GM13977 (cell line): ENCODE data around the gene KCNIP4.

Source experiments
- DNase-seq: peaks from one replicate; pipeline ENCODE4 v3.0.0; 2012; ENCODE audit warnings: low spot score
- CTCF ChIP-seq: IDR thresholded peaks from 2 replicates; pipeline ENCODE4 v1.5.1; 2012; ENCODE audit warnings: mild to moderate bottlenecking, control low read depth; ENCODE audit not compliant: insufficient read depth; ENCODE audit errors: extremely low read depth, missing control alignments
- in situ Hi-C: fragments of 300-500 bp; cut with MboI; formaldehyde crosslinking; loops from one replicate; pipeline ENCODE4 v1.12.0; 2022; ENCODE audit warnings: low sequenced_read_pairs, low pct_unique_long_range_greater_than_20kb, mixed read lengths, inconsistent platforms; ENCODE audit not compliant: unreplicated experiment

KCNIP4 gene

DNA sequence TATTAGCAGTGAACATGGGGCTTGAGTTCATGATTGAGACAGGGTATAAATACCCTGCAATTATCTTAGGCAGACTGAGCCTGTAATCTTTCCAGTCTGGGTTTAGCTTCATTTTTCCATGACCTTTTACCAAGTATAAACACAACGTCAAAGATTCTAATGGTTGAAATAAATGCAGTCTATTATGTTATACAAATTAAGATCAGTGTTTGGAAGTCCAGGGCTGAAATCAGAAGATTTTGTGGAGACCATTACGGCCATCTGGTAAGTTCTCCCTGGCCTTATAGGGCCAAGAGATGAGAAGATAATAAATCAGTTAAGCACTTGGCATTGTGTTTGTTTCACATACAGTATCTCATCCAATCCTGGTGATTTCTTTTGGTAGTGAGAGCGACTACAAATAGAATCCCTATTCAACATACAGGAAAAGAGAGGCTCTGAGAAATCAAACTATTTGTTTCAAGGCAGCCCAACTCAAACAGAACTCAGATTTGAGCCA is 822.5 kb downstream of the KCNIP4 start:
- TF ChIP-seq CTCF: no peak
- no peak for DNase-seq
- in situ Hi-C loops: no loop called here

DNA sequence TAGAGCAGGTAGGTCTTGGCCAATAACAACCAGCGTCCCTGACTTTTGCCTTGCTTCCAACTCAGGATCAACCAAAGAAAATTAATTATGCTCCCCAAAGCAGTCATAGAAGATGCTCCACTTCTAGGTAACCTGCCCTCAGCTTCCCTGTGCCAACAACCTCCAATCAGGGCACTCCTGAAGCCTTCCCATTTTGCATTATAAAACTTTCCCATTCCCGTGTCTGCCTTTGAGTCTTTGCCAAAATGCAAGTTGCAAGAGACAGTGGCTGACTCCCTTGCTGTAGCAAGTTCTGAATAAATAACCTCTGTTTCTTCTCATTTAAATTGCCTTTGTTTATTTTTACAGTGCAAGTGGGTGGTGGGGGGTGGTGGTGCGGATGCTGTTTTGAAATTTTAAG is 830.3 kb downstream of the KCNIP4 start:
- TF ChIP-seq CTCF: no peak
- in situ Hi-C loops: no loop called here
- no peak for DNase-seq

- DNase-seq: no peak
- TF ChIP-seq CTCF: no peak
- in situ Hi-C loops: no loop called here
These were observed 830.9 kb downstream of the KCNIP4 start for GRCh38 chr4:21117541-21118180.

GRCh38 chr4:21113496-21114223 is 834.9 kb downstream of the KCNIP4 start:
- DNase-seq: no peak
- TF ChIP-seq CTCF: no peak
- in situ Hi-C loops: no loop called here

GRCh38 chr4:21102667-21103066 is 845.9 kb downstream of the KCNIP4 start:
- DNase-seq: no peak
- TF ChIP-seq CTCF: no peak
- in situ Hi-C loops: no loop called here

DNA sequence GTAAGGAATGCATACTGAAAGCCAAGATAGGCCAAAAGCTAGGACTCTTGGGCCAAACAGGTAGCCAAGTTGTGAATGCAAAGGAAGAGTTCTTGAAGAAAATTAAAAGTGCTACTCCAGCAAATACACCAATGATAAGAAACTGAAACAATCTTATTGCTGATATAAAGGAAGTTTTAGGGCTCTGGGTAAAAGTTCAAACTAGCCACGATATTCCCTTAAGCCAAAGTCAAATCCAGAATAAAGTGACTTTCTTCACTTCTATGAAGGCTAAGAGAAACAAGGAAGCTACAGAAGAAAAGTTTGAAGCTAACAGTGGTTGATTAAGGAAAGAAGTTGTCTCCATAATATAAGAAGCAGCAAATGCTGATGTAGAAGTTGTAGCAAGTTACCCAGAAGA is 850.7 kb downstream of the KCNIP4 start:
- in situ Hi-C loops: no loop called here
- TF ChIP-seq CTCF: no peak

More for the DNA sequence above, 850.7 kb downstream of the KCNIP4 start:
- no peak for DNase-seq
